ENCODE data around the gene LILRA5.

LILRA5 gene

GRCh38 chr19:54352546-54352945, 39.6 kb upstream of the LILRA5 start:
- in situ Hi-C loops (cut with HindIII; ENCODE audit: low sequenced_read_pairs) = no loop called here
- TF ChIP-seq CTCF (IDR thresholded peaks at IDR 0.05; ENCODE audit: low read depth, low read length, missing control alignments) = no peak
- no peak overlapping the region for H3K4me3 ChIP-seq (ENCODE audit: low read depth, low read length)
- DNase-seq (ENCODE audit: low read depth) = no peak

- in situ Hi-C loops (cut with HindIII; ENCODE audit: low sequenced_read_pairs) = no loop called here
- TF ChIP-seq CTCF (IDR thresholded peaks at IDR 0.05; ENCODE audit: low read depth, low read length, missing control alignments) = no peak
- no peak for DNase-seq (ENCODE audit: low read depth)
- H3K4me3 ChIP-seq (ENCODE audit: low read depth, low read length) = no peak overlapping the region
Observed at GRCh38 chr19:54352041-54352440, 39.1 kb upstream of the LILRA5 start.

DNA sequence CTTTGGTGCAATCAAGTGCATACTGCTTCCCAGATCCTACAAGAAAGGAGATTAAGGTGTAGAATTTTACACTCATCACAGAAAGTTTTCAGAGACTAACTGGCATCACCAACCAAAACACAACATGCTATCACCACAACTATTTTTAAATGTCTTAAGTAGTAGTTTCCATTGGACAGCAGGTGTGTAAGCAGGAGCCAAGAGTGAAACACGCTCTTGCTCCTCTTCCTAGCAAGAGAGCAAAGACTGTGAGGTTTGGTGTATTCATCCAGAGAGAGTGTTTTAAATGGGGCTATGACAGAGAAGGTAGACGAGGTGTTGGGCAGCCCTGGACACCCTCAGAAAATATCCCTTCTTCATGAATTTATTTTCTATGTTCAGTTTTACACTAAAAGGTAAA, 38.5 kb upstream of the LILRA5 start:
- in situ Hi-C loops (cut with HindIII; ENCODE audit: low sequenced_read_pairs) = no loop called here
- DNase-seq (ENCODE audit: low read depth) = no peak
- no peak for TF ChIP-seq CTCF (IDR thresholded peaks at IDR 0.05; ENCODE audit: low read depth, low read length, missing control alignments)
- H3K4me3 ChIP-seq (ENCODE audit: low read depth, low read length) = no peak overlapping the region

DNA sequence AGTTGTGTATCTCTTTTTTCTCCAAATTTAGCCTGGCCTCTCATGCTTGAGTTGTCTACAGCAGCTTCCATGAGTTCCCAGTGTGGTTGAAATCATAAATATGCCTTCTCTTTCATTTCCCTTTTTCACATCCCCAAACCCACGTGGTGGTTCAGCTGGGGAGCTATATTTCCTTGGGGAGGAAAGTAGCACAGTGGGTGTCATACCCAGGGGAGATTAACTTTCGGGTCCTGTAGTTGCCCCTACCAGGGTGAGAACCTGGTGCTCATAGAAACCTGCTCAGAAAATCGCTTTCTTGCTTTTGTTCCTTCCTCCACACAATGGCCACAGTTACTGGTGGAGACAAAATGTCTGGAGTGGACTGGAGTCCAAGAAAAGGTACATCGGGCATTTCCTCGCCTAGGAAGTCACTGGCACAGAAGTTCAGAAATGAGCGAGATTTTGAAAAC, 33.0 kb upstream of the LILRA5 start:
- in situ Hi-C loops (cut with HindIII; ENCODE audit: low sequenced_read_pairs) = no loop called here
- TF ChIP-seq CTCF (IDR thresholded peaks at IDR 0.05; ENCODE audit: low read depth, low read length, missing control alignments) = no peak
- no peak for DNase-seq (ENCODE audit: low read depth)
- H3K4me3 ChIP-seq (ENCODE audit: low read depth, low read length) = no peak overlapping the region

DNA sequence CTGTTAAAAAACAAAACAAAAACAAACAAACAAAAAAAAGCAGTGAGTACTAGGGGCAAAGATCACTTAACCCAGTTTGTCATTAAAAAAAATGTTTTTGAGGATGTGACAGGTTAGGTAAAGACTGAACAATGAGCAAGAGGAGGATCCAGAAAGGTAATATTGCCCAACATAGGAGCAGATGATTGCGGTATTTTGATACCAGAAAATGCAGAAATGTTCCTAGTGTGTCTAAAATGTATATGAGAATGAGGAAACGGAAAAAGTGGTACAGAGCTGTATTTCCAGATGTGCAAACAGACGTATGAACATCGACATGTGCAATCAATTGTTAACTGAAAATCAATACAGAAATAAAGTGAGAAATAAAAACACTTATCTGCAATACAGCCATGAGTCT, 30.9 kb upstream of the LILRA5 start:
- no peak for DNase-seq (ENCODE audit: low read depth)
- no peak for TF ChIP-seq CTCF (IDR thresholded peaks at IDR 0.05; ENCODE audit: low read depth, low read length, missing control alignments)
- in situ Hi-C loops (cut with HindIII; ENCODE audit: low sequenced_read_pairs) = no loop called here
- no peak overlapping the region for H3K4me3 ChIP-seq (ENCODE audit: low read depth, low read length)

DNA sequence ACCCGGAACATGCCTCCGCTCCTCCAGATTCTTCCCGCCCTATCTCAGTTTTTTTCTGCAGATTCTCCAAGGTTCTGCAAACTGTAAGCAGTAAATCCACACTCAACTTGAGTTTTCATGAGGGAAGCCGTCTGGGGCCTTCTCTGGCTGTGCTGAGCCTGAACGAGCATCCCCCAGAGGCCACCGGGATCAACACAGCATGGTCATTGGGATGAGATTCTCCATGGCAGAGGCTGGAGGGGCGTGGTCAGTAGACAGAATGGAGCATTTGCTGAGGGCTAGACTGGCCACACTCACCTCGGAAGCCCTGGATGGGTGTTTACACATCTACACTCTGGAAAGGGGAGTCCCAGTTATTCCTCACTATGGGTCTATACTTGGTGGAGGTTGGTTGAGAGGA, 28.3 kb upstream of the LILRA5 start:
- TF ChIP-seq CTCF (IDR thresholded peaks at IDR 0.05; ENCODE audit: low read depth, low read length, missing control alignments) = no peak
- no peak overlapping the region for H3K4me3 ChIP-seq (ENCODE audit: low read depth, low read length)
- DNase-seq (ENCODE audit: low read depth) = no peak
- in situ Hi-C loops (cut with HindIII; ENCODE audit: low sequenced_read_pairs) = no loop called here

All from astrocyte of the cerebellum (primary cell).